Measurements from ENCODE around the gene GALNT16.

The GALNT16 gene

GRCh38 chr14:69247676-69248440 lies 12.1 kb upstream of the GALNT16 start (continued):
- TF ChIP-seq, protein P1, sequence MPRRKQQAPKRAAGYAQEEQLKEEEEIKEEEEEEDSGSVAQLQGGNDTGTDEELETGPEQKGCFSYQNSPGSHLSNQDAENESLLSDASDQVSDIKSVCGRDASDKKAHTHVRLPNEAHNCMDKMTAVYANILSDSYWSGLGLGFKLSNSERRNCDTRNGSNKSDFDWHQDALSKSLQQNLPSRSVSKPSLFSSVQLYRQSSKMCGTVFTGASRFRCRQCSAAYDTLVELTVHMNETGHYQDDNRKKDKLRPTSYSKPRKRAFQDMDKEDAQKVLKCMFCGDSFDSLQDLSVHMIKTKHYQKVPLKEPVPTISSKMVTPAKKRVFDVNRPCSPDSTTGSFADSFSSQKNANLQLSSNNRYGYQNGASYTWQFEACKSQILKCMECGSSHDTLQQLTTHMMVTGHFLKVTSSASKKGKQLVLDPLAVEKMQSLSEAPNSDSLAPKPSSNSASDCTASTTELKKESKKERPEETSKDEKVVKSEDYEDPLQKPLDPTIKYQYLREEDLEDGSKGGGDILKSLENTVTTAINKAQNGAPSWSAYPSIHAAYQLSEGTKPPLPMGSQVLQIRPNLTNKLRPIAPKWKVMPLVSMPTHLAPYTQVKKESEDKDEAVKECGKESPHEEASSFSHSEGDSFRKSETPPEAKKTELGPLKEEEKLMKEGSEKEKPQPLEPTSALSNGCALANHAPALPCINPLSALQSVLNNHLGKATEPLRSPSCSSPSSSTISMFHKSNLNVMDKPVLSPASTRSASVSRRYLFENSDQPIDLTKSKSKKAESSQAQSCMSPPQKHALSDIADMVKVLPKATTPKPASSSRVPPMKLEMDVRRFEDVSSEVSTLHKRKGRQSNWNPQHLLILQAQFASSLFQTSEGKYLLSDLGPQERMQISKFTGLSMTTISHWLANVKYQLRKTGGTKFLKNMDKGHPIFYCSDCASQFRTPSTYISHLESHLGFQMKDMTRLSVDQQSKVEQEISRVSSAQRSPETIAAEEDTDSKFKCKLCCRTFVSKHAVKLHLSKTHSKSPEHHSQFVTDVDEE (CRISPR knock-in tag; IDR thresholded peaks at IDR 0.05): no peak
- TF ChIP-seq, protein P2, sequence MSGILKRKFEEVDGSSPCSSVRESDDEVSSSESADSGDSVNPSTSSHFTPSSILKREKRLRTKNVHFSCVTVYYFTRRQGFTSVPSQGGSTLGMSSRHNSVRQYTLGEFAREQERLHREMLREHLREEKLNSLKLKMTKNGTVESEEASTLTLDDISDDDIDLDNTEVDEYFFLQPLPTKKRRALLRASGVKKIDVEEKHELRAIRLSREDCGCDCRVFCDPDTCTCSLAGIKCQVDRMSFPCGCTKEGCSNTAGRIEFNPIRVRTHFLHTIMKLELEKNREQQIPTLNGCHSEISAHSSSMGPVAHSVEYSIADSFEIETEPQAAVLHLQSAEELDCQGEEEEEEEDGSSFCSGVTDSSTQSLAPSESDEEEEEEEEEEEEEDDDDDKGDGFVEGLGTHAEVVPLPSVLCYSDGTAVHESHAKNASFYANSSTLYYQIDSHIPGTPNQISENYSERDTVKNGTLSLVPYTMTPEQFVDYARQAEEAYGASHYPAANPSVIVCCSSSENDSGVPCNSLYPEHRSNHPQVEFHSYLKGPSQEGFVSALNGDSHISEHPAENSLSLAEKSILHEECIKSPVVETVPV (CRISPR knock-in tag; IDR thresholded peaks at IDR 0.05): no peak

- no peak for ATAC-seq
- TF ChIP-seq RARB (CRISPR knock-in tag; IDR thresholded peaks at IDR 0.05) (no peak), TOX (CRISPR knock-in tag; IDR thresholded peaks at IDR 0.05; ENCODE audit: borderline replicate concordance) (no peak), ZNF565 (CRISPR knock-in tag; conservative IDR thresholded peaks at IDR 0.05; ENCODE audit: low read depth) (no peak), ZFP3 (CRISPR knock-in tag; IDR thresholded peaks at IDR 0.05) (no peak), POU6F1 (CRISPR knock-in tag; IDR thresholded peaks at IDR 0.05; ENCODE audit: borderline replicate concordance, low read depth) (no peak), ZNF70 (CRISPR knock-in tag; IDR thresholded peaks at IDR 0.05) (no peak), ESRRG (CRISPR knock-in tag; IDR thresholded peaks at IDR 0.05) (no peak), ZNF8 (CRISPR knock-in tag; IDR thresholded peaks at IDR 0.05) (no peak)
Measured at GRCh38 chr14:69249603-69250002, 10.4 kb upstream of the GALNT16 start.

DNA sequence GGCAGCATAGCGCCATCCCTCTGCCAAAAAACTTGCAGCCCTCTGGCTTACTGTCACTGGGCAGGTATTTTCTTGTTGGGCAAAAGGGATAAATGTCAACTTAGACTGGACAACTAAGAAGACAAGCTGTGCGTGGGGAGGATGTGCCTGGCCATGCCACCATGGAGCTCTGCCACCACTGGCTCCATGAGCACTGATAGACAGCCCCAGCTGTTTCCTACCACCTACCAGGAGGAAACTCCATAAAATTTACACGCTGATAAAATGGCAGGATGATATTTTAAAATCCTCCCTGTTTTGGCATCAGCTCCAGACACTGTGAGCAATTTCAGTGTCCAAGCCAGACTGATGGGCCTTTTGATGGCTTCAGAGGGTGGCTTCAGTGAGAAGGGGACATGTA lies 7.1 kb upstream of the GALNT16 start:
- ATAC-seq: no peak
- TF ChIP-seq ZNF70 (CRISPR knock-in tag; IDR thresholded peaks at IDR 0.05) (no peak), TOX (CRISPR knock-in tag; IDR thresholded peaks at IDR 0.05; ENCODE audit: borderline replicate concordance) (no peak), ESRRG (CRISPR knock-in tag; IDR thresholded peaks at IDR 0.05) (no peak), RARB (CRISPR knock-in tag; IDR thresholded peaks at IDR 0.05) (no peak), ISL1 (CRISPR knock-in tag; IDR thresholded peaks at IDR 0.05) (no peak)

- TF ChIP-seq TOX (CRISPR knock-in tag; IDR thresholded peaks at IDR 0.05; ENCODE audit: borderline replicate concordance) (no peak), CSDC2 (CRISPR knock-in tag; IDR thresholded peaks at IDR 0.05) (no peak), ZNF8 (CRISPR knock-in tag; IDR thresholded peaks at IDR 0.05) (no peak), TCF4 (CRISPR knock-in tag; IDR thresholded peaks at IDR 0.05; ENCODE audit: borderline replicate concordance) (no peak), ZFP3 (CRISPR knock-in tag; IDR thresholded peaks at IDR 0.05) (no peak), OSR1 (CRISPR knock-in tag; IDR thresholded peaks at IDR 0.05) (no peak), POU6F1 (CRISPR knock-in tag; IDR thresholded peaks at IDR 0.05; ENCODE audit: borderline replicate concordance, low read depth) (no peak), GLIS3 (CRISPR knock-in tag; IDR thresholded peaks at IDR 0.05) (no peak), PATZ1 (CRISPR knock-in tag; IDR thresholded peaks at IDR 0.05; ENCODE audit: borderline replicate concordance) (no peak)
- TF ChIP-seq, protein P2 (CRISPR knock-in tag; IDR thresholded peaks at IDR 0.05): no peak
- ATAC-seq: no peak
Measured at GRCh38 chr14:69259168-69259526, 811 bp upstream of the GALNT16 start.

Data from SK-N-SH treated with all-trans-retinoic acid at 6 μM for 48 hours (cell line).